NCI-H1930 (cell line): Measurements from ENCODE around the gene ISM2.

Source experiments
- DNase-seq, 2 experiments: peaks; one replicate each; lab custom pipeline; 2025; lab: John Stamatoyannopoulos, UW

The ISM2 gene

DNA sequence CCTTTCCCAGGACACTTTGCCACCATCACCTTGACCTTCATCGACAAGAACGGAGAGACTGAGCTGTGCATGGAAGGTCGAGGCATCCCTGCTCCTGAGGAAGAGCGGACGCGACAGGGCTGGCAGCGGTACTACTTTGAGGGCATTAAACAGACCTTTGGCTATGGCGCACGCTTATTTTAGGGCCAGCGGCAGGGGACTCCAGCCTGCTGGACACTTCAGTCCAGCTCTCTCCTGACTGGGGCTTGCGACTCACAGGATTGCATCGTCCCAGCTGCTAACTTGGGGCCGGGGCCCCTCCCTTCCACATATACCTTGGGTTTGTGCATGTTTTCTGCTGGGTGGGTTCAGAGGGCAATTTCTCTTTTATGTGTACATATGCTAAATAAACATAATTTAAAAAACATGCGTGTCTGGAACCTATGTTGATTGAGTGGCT, 29.5 kb downstream of the ISM2 start:
- DNase-seq, result no peak

- no peak for DNase-seq
Observed at GRCh38 chr14:77467801-77468200, 30.8 kb downstream of the ISM2 start.

- peak; percentile 28 to 52 for DNase-seq
Observed at GRCh38 chr14:77459072-77459723, 39.4 kb downstream of the ISM2 start.

DNA sequence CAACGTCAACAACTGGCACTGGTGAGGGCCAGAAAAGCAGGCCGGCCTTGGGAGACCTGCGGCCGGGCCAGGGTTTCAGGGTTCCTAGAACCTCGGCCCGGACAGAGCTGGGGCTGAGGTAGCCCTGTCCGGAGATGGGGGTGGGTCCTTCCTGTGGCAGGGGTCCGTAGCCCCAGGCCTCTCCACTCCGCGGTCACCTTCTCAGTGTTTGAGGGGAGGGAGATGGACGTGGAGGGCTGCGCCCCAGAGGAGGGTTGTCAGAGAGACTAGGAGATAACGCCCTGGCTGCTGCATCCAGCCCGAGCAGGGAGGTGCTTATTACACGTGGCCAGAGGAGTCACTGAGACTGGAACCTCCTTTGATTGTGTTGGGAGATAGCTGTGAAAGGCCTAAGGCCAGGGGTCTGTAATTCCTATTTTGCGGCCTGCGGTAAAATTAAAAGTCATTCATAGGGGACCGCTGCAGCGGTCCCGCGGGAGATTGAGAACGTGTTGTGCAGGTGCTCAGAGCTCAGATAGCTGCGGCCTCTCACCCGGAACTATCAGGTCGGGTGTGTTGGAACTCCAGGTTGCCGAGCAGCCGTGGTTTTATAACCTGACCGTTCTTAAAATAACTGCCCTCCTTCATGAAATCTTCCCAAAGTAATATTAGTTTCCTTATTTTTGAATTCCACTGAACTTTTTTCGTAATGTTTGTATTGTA, 40.2 kb downstream of the ISM2 start:
- no peak for DNase-seq

DNA sequence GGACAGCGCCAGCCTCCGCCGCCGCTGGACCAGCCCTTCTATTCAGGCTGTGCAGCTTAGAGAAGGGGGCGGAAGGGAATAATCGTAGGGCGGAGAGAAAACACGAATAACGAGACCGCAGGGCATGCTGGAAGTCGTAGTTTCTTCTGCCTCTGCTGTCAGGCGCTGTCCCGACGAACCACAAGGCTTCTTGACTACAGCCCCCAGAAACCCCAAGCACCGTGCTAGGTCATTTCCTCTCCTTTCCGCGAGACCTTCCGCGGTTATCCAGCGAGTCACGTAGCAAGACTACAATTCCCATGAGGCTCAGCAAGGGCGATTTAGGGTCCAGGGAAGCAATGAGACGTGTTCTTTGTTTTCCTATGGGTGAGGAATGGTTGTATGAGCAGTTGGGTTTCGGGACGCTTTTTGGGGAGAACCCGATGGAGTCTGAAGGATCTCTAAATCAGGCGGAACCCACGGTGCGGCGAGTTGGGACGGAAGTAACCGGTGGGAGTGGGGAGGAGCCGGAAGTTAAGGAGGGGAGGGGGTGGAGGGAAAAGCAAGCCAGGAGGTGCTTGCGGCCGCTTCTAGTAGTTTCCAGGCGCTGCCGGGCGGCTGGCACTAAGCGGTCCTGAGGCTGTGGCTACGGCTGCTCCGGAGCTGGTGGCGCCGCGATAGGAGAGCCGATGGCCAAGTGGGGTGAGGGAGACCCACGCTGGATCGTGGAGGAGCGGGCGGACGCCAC, 40.9 kb downstream of the ISM2 start, which contains the start of the genes AHSA1 and VIPAS39:
Gene AHSA1 (plus strand): TSS at position 572 of the 727 bp plus-strand sequence. CDS start 97 bp downstream, at position 669.
Gene VIPAS39 (minus strand): TSS at position 80 of the 727 bp plus-strand sequence. CDS start 3,499 bp downstream, outside the sequence.
- peak; percentile 96 to 97 for DNase-seq

- no peak for DNase-seq
Observed at GRCh38 chr14:77457115-77457521, 41.5 kb downstream of the ISM2 start.

DNA sequence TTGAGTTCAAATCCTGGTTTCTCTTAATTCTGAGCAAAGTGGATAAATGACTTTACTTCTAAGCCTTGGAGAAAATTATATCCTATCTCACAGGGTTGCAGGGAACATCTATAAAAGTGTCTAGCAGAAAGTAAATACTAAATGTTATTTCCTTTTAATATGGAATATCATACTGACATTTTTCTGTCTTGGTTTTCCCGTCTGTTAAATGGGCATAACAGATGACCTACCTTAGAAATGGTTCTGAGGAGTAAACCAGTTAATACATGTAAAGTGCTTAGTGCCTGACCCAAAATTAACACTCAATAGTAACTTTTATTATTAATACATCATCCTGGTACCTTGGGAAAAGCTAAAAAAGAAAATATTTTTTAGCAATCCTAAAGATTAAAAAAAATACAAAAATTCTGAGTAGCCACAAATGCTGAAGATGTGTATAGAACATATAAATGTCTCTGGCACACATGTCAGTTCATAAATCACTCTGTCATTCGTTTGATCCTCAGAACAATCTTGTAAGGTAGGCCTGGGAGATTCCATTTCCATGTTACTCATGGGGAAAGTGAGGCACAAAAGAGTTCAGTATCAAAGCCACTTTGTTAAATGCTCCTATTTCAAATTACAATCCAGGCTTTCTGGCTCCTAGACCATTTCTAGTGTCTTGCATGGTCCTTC, 42.5 kb downstream of the ISM2 start:
- no peak for DNase-seq

DNA sequence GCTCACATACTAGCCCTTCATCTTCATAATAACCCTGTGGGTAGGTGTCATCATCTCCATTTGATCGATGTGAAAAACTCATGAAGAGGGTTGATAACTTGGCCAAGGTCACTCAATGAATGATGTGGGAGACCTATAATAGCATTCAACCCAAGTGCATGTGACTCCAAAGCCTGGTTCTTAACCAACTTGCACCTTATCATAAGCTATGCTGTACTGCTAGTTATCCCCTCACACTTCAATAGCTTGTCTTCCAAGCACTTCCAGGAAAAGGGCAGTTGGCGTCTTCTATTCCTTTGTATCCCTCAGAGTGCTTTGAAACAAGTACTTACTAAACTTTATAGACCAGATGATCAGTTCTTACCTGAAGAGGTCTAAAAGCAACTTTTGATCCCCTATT, 56.4 kb downstream of the ISM2 start:
- DNase-seq, result no peak

- DNase-seq, result no peak
Observed at GRCh38 chr14:77439861-77440260, 58.8 kb downstream of the ISM2 start.

GRCh38 chr14:77438596-77438995, 60.0 kb downstream of the ISM2 start:
- DNase-seq, result no peak

- no peak for DNase-seq
Observed at GRCh38 chr14:77436042-77436441, 62.6 kb downstream of the ISM2 start.

- no peak for DNase-seq
Observed at GRCh38 chr14:77426396-77426795, 72.2 kb downstream of the ISM2 start.

DNA sequence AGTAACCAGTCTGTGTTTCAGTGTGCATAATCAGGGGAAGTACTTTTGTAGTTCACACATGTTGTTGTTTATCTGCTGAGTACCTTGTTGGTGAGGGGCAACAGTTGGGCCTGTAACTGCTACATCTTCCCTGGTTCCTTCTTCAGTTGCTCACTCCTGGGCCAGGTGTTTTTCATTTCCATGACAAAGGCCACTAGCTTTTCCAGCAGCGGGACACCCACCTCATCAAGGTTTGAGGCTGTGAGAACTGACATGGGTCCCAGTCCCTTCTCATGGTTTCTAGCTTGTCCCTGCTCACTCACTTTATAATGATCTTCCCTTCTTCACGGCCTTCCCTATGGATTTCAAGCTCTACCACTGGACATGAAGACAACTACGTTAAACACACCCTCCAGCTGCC, 73.8 kb downstream of the ISM2 start:
- DNase-seq, result no peak
